MM.1S (cell line): ENCODE data around the gene TUBAL3.

ENCODE experiments used
- EZH2 ChIP-seq: fragments of 300-600 bp; sonication (generic); optimal IDR thresholded peaks from 2 replicates; pipeline ENCODE3; 2017; ENCODE audit warnings: low read depth, mild to moderate bottlenecking, antibody characterized with exemption, low read length, mixed read lengths
- TF ChIP-seq, protein P1 (sequence below): fragments of 300-600 bp; sonication (generic); IDR thresholded peaks from 2 replicates; pipeline ENCODE4 v1.5.1; 2016; ENCODE audit warnings: antibody characterized with exemption, low read length, mixed read lengths

- TF ChIP-seq EZH2: no peak
- TF ChIP-seq, protein P1, sequence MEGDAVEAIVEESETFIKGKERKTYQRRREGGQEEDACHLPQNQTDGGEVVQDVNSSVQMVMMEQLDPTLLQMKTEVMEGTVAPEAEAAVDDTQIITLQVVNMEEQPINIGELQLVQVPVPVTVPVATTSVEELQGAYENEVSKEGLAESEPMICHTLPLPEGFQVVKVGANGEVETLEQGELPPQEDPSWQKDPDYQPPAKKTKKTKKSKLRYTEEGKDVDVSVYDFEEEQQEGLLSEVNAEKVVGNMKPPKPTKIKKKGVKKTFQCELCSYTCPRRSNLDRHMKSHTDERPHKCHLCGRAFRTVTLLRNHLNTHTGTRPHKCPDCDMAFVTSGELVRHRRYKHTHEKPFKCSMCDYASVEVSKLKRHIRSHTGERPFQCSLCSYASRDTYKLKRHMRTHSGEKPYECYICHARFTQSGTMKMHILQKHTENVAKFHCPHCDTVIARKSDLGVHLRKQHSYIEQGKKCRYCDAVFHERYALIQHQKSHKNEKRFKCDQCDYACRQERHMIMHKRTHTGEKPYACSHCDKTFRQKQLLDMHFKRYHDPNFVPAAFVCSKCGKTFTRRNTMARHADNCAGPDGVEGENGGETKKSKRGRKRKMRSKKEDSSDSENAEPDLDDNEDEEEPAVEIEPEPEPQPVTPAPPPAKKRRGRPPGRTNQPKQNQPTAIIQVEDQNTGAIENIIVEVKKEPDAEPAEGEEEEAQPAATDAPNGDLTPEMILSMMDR: no peak
These were observed 57.7 kb downstream of the TUBAL3 start for GRCh38 chr10:5346881-5347280.
